Glomerular visceral epithelial cell (primary cell): ENCODE data around the gene LINC01488.

ENCODE experiments used
- DNase-seq: peaks from one replicate; pipeline ENCODE4 v3.0.0-alpha.2; 2016; ENCODE audit errors: extremely low spot score

LINC01488 gene

GRCh38 chr11:69481393-69481844 lies at the start of gene LINC01488:
Gene LINC01488, plus strand, starts transcription at chr11:69481663.
- no peak for DNase-seq

GRCh38 chr11:69431893-69432738 lies 49.3 kb upstream of the LINC01488 start:
- DNase-seq = no peak

DNA sequence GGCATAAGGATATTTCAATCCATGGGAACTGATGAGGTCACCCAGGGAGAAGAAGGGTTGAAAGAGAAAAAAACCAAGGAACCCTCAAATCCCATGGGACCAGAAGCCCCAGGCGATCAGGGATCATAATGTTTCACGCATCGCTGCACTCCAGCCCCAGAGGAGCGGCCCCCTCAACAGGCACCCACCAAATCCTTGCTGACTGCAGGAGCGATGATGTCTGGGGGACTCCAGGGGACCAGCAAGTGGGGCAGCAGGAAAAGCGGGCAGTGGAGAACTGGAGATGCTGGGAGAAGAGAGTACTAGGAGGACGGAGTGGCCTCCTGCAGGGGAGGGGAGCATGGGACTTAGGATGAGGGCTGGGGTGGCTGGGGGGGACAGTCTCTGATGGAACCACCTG lies 47.7 kb upstream of the LINC01488 start:
- no peak for DNase-seq

DNA sequence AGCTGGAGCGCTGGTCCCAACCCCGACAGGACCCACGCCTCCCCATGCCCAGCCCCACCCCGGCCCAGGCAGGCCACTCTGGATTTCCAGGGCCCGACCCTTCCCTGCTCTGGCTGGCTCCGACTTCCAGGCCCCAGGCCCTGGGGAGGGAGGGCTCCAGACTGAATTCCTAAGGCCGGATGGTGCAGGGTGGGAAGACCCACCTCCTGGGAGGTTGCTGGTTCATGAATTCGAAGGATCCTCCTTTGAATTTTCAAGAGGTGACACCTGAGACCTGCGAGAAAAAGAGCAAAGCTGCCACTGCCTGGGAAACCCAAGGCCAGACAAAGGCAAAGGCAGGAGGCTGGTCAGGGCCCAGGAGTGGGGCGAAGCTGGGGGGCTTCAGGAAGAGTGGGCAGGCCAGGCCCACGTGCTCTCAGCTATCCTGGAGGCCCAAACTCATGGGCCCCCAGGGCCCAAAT lies 47.0 kb upstream of the LINC01488 start:
- no peak for DNase-seq

DNA sequence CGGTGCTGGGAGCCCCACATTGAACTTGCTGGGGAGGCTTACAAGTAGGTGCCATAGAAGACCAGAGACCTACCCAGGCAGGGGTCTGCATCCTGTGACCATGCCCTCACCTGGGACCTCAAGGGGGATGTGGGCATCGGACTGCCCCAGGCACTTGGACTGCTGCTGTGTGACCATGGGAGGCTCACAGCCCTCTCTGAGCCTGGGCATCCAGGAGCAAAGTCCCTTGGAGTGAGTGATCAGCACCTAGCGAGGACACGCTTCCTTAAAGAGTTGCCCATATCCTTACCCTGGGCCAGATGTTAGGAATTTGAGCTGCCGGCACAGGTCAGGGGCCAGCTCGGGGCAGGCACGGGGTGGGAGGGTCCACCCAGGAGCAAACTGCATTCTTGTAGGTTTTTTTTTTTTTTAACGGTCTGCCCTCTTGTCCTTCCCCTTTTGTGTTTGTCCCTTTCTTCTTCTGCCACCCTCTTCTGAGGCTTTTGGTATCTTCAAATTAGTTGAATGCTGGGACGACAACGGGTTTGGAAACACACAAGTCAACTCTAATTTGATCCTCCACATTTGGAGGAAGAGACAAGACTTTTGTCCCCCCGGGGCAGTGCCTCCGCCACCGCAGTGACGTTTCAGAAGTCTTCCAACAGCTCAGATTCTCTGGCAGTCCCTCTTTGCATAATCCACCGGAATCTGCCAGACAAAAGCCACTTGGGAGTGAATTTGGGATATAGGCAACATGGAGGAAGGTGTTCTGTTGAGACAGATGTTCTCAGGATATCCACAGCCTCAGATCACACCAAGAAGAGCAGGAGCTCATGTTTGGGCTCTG lies 46.1 kb upstream of the LINC01488 start:
- no peak for DNase-seq

GRCh38 chr11:69436041-69436982 lies 45.2 kb upstream of the LINC01488 start:
- DNase-seq = no peak

GRCh38 chr11:69437001-69437875 lies 44.2 kb upstream of the LINC01488 start:
- peak; percentile 93 for DNase-seq

GRCh38 chr11:69437876-69438205 lies 43.6 kb upstream of the LINC01488 start:
- no peak for DNase-seq

GRCh38 chr11:69438286-69438920 lies 43.1 kb upstream of the LINC01488 start:
- DNase-seq = no peak

DNA sequence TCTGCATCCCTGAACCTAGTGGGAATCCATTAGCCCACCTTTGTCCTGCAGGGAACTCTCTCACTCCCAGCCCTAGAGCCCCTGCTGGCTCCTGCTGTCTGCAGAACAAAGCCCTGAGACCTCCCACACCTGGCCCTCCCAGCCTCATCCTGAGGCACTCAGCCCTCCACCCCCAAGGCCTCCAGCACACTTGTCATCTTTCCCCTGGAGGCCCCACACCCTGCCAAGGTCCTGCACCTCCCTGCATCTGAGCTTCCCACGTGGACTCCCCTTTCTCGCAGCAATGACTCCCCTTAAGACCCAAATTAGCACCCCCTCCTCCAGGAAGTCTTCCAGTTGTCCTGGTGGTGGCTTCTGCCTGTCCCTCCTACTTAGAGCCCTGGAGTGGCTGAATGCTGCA lies 42.3 kb upstream of the LINC01488 start:
- no peak for DNase-seq

- no peak for DNase-seq
Observed at GRCh38 chr11:69439651-69440464, 41.6 kb upstream of the LINC01488 start.

DNA sequence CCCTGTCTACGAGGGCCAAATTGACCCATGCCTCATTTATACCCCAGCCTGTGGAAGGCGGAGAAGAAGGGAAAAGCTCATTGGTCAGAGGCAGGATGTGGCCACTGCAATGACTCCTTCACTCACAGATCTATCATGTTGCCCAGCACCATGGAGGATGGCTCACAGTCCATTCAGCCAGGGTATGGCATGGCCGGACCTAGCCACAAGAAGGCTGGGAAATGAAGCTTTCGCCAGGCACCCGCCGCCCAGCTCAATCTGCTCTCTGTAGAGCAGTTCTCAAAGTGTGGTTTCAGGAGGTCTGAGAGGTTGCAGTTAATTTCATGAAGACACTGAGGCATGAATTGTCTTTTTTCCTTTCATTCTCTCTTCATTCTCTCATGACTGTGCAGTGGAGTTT lies 40.6 kb upstream of the LINC01488 start:
- DNase-seq = no peak

DNA sequence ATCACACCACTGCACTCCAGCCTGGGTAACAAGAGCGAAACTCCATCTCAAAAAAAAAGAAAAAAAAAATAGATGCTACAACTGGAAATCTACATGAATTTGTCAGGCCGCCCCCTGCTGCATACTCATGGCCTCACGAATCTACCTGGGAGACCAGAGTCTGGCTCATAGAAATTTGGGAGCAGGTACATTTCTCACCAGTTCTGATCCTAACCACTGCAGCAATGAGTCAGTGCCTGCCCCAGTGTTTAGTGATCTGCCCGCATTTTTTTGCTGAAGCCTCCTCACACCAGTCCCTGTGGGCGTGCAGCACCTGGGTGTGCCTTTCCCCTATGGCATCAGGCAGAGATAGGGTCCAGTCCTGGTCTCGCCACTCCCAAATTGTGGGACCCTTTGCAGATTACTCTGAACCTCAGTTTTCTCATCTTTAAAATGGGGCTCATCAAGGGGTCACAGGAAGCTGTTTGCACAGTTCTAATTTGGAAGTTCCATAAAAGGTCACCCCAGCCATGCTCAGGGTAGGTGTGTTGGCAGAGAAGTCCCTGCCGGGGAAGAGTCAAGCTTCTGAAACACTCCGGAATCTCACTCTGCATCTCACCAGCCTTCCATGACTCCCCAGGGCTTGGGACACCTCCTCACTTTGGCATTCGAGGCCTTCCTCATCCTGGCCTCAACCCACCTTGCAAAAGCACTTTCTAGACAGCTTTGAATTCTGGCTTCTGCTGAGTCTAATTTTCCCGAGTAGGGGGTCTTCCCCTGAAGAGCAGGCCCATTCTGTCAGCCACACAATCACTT lies 39.3 kb upstream of the LINC01488 start:
- DNase-seq = no peak

GRCh38 chr11:69442807-69443137 lies 38.7 kb upstream of the LINC01488 start:
- no peak for DNase-seq

GRCh38 chr11:69443138-69443967 lies 38.1 kb upstream of the LINC01488 start:
- DNase-seq = peak; percentile 93

DNA sequence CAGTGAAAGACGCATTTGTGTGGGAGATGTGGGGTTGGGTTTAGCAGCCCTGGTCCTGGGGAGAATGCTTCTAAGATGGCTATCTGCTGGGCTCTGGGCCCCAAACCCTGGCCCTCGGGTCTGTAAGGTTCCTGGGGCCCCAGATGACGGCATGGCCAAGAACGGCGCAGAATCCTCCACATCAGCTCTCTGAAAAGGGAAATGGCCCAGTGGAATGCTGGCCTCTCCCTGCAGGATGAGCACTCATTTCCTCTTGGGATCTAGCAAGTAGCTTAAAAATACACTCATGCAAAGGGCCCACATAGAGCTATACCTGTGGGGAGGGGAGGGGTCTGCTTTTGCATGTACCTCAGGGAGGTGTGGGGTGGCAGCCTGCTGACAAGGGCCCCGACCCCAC lies 37.5 kb upstream of the LINC01488 start:
- DNase-seq = peak; percentile 19

GRCh38 chr11:69444381-69445130 lies 36.9 kb upstream of the LINC01488 start:
- peak; percentile 56 for DNase-seq
